OCI-LY3 (cell line): ENCODE measurements around the gene CTNND1.

Source experiments
- H2AFZ ChIP-seq: fragments of 200-600, 300-600 bp; shearing (Covaris generic); 2 replicates; pipeline ENCODE4 v1.6.0; 2014; ENCODE audit warnings: antibody characterized with exemption, low read depth, low read length
- H3K27ac ChIP-seq: fragments of 200-600, 300-600 bp; sonication (generic); 2 replicates; pipeline ENCODE4 v1.5.1; 2014; ENCODE audit warnings: mild to moderate bottlenecking, low read length, moderate library complexity, mixed read lengths
- H3K27me3 ChIP-seq: fragments of 200-600, 300-600 bp; sonication (generic); 2 replicates; pipeline ENCODE4 v1.6.1; 2014; ENCODE audit warnings: low read depth, low read length, mixed read lengths
- H3K36me3 ChIP-seq: fragments of 200-600, 300-600 bp; sonication (generic); replicated peaks from 2 replicates; pipeline ENCODE3; 2014; ENCODE audit warnings: low read depth, low read length, mixed read lengths
- H3K4me1 ChIP-seq: fragments of 300-600, 200-600 bp; sonication (generic); 2 replicates; pipeline ENCODE4 v1.6.1; 2014; ENCODE audit warnings: low read length, mixed read lengths
- H3K4me2 ChIP-seq: fragments of 200-600, 300-600 bp; sonication (generic); 2 replicates; pipeline ENCODE4 v1.6.1; 2014; ENCODE audit warnings: low read length, mixed read lengths
- H3K4me3 ChIP-seq: fragments of 300-600, 200-600 bp; sonication (generic); 2 replicates; pipeline ENCODE4 v1.5.1; 2014; ENCODE audit warnings: antibody characterized with exemption, mild to moderate bottlenecking, low read length, moderate library complexity
- H3K79me2 ChIP-seq: fragments of 300-600, 200-600 bp; shearing (Covaris generic); 2 replicates; pipeline ENCODE4 v1.6.1; 2014; ENCODE audit warnings: mild to moderate bottlenecking, low read length, mixed read lengths
- H3K9ac ChIP-seq: fragments of 300-600, 200-600 bp; shearing (Covaris generic); 2 replicates; pipeline ENCODE4 v1.6.0; 2014; ENCODE audit warnings: mild to moderate bottlenecking, low read length, moderate library complexity
- H3K9me3 ChIP-seq: fragments of 200-600, 300-600 bp; shearing (Covaris generic); 2 replicates; pipeline ENCODE4 v1.6.1; 2014; ENCODE audit warnings: low read length, mixed read lengths; ENCODE audit not compliant: insufficient read depth
- H4K20me1 ChIP-seq: fragments of 200-600, 300-600 bp; sonication (generic); 2 replicates; pipeline ENCODE4 v1.6.1; 2016; ENCODE audit warnings: low read length, mixed read lengths; ENCODE audit not compliant: insufficient read depth
- CTCF ChIP-seq: fragments of 200-600, 300-600 bp; sonication (generic); IDR thresholded peaks from 2 replicates; pipeline ENCODE4 v1.5.1; 2014; ENCODE audit warnings: antibody characterized with exemption, low read length, low read depth
- EZH2phosphoT487 ChIP-seq: fragments of 200-600 bp; shearing (Covaris generic); IDR thresholded peaks from 2 replicates; pipeline ENCODE4 v1.6.1; 2018; ENCODE audit warnings: antibody characterized with exemption, mixed run types, low read depth

CTNND1 gene

DNA sequence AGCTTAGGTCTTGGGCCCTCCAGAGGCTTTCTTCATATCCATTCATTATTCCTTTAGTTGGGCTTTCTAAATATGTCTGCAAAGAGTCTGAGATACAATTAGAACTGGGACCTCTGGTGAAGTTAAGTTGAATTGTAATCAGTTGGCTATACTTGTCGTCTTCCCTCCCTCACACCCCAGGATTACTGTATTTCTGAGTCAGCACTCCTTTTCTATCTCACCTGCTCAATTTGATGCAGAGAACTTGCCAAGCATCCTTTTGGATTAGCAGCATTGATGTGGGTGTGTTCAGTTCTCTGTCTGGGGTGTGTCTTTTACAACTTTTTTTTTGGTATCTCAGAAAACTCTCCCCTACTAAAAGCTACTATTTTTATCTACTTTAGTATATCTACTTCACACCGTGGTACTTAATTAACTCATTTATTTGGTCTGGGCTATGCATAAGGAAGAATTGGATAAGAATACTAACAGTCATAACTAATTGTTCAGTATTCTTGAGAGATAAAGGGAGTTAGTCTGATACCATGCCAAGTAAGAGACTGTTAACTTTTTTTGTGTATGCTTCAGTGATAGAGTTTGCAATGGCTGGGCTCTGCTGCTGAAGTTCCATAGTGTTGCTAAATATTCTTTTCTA lies 15.1 kb downstream of the CTNND1 start:
- Histone ChIP-seq H3K27me3 (no peaks in the 10 kb centered on the region), H3K4me1 (no peaks in the 10 kb centered on the region), H4K20me1 (no peaks in the 10 kb centered on the region), H3K79me2 (no peaks in the 10 kb centered on the region), H3K9me3 (no peaks in the 10 kb centered on the region), H3K27ac (no peak overlapping the region), H3K4me3 (no peak overlapping the region), H3K36me3 (no peaks in the 10 kb centered on the region), H3K9ac (no peak overlapping the region), H3K4me2 (no peak overlapping the region), H2AFZ (no peak overlapping the region)
- no peak for TF ChIP-seq EZH2phosphoT487
- TF ChIP-seq CTCF: no peak

DNA sequence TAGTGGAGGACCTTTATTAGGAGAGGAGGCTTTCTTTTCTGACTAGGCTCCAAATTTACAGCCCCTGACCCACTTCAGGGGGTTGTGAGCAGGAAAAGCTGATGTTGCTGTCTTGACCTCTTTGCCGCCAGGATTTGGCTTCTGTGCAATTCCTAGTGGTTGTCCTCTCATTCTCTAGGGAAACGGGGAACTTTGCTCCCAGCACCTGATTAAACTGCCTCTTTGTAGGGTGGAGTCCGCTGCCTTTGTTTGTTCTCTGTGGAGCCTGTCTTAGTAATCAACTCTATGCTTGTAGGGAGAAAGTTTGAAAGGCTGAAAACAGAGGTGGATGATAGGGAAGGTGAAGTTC lies 16.3 kb downstream of the CTNND1 start:
- Histone ChIP-seq H3K4me2 (no peak overlapping the region), H3K27me3 (no peaks in the 10 kb centered on the region), H3K4me1 (no peaks in the 10 kb centered on the region), H3K9me3 (no peaks in the 10 kb centered on the region), H3K36me3 (no peaks in the 10 kb centered on the region), H3K4me3 (no peak overlapping the region), H4K20me1 (no peaks in the 10 kb centered on the region), H2AFZ (no peak overlapping the region), H3K27ac (no peak overlapping the region), H3K9ac (no peak overlapping the region), H3K79me2 (no peaks in the 10 kb centered on the region)
- TF ChIP-seq EZH2phosphoT487 (no peak), CTCF (no peak)

DNA sequence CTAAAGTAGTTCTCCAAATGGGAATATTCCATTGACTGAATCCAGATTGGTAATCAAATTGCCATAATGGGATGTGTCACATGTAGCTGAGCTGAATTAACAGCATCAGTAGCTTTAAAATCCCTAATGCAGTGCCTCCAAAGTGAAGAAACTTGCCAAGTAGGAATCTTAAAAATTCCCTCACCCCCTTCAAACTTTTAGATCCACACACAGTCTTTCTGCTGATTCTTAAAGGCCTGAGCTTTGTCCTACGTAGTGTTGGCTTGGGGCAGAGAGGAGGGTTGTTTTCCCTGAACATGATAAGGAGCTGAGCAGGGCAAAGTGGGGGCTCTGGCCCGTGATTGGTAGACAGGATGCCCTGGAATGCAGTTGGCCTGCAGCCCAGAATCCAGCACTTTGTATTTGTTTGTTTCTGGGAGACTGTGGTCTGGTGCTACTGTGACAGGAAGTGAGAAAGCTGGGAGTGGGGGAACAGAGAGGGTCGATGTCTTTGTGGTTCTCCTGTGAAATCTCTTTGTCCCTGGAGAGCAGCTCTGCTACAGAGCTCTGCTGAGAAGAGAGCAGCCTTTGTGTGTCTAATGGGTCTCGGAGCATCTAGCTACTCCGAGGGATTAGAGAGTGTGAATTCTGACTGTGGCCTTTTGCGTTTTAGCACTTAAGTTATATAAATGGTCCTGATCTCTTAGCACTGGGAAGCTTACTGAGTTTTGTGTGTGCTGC lies 16.9 kb downstream of the CTNND1 start:
- no peaks in the 10 kb centered on the region for H4K20me1 ChIP-seq
- H3K36me3 ChIP-seq: no peaks in the 10 kb centered on the region
- TF ChIP-seq EZH2phosphoT487 (no peak), CTCF (no peak)
- no peaks in the 10 kb centered on the region for H3K4me1 ChIP-seq
- H3K27me3 ChIP-seq: no peaks in the 10 kb centered on the region
- no peak overlapping the region for H3K27ac ChIP-seq
- no peaks in the 10 kb centered on the region for H3K79me2 ChIP-seq
- H2AFZ ChIP-seq: no peak overlapping the region
- no peak overlapping the region for H3K9ac ChIP-seq
- no peak overlapping the region for H3K4me2 ChIP-seq
- no peaks in the 10 kb centered on the region for H3K9me3 ChIP-seq
- no peak overlapping the region for H3K4me3 ChIP-seq

GRCh38 chr11:57779276-57779675 lies 17.7 kb downstream of the CTNND1 start:
- Histone ChIP-seq H3K79me2 (no peaks in the 10 kb centered on the region), H4K20me1 (no peaks in the 10 kb centered on the region), H3K4me3 (no peak overlapping the region), H3K4me2 (no peak overlapping the region), H3K4me1 (no peaks in the 10 kb centered on the region), H3K9me3 (no peaks in the 10 kb centered on the region), H3K27me3 (no peaks in the 10 kb centered on the region), H2AFZ (no peak overlapping the region), H3K9ac (no peak overlapping the region), H3K27ac (no peak overlapping the region), H3K36me3 (no peaks in the 10 kb centered on the region)
- TF ChIP-seq CTCF (no peak), EZH2phosphoT487 (no peak)
